IPS-18c (cell line): ENCODE results near the gene RABGAP1L.
"Not testable (repeated sequence)": the region's sequence is repeated elsewhere in the genome, so short reads cannot be mapped to it uniquely, and the experiment has no call there.

ENCODE experiments used
- H3K4me3 ChIP-seq: 2 replicates; pipeline ENCODE4 v1.7.0; 2013; ENCODE audit warnings: low read depth, mild to moderate bottlenecking, low read length, moderate library complexity; ENCODE audit not compliant: insufficient read depth
- H3K9me3 ChIP-seq: one replicate; pipeline ENCODE4 v1.6.1; 2013; ENCODE audit warnings: mild to moderate bottlenecking, low read length, moderate library complexity; ENCODE audit not compliant: control insufficient read depth, insufficient read depth

Gene RABGAP1L

DNA sequence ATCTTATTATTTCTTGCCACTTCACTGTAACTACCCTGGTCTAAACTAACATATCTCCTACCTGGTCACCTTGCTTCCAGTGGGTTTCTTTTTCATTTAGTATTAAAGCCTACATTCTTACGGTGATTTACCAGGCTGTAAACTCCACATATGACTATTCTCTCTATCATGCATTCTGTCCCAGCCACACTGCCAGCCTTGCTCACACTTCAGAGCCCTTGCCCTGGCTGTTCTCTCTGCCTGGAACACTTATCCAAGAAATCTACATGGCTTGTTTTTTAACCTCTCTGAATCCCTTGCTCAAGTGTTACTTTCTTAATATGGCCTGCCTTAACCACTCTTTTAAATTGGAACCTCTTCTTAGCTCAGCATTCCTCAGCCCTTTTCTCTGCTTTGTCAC is 501.2 kb downstream of the RABGAP1L start:
- Histone ChIP-seq H3K9me3 (peaks cover 2% of the 10 kb centered on the region), H3K4me3 (no peak overlapping the region)

DNA sequence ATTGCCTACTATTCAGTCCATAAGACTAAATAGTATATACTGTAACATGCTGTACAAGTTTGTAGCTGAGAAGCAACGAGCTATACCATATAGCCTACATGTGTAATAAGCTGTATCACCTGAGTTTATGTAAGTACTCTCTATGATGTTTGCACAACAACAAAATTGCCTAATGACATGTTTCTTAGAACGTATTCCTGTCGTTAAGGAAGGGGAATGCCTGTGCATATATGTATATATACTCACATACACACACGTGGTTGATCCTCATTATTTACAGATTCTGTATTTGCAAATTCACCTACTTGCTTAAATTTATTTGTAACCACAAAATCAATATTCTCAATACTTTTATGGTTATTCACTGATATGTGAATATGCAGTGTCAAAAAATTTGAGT is 504.0 kb downstream of the RABGAP1L start:
- H3K9me3 ChIP-seq = no peaks in the 10 kb centered on the region
- no peak overlapping the region for H3K4me3 ChIP-seq

DNA sequence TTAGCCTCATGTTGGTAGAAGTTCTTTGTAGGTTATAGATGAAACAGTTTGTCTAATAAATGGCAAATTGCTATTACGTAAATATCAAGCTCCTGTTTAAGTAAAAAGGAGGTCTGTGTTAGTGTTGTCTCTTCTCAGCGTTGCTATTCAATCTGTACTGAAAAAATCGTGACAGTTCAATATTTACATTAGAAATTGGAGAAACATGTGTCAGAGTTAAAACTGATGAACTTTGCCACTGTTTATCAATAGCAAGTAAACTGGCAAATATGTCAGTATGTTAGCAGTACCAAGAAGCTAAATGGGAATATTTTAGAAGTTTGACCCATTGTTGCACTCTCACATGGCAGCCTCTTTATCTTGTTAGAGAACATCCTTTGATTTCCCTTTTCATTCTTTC is 506.9 kb downstream of the RABGAP1L start:
- H3K9me3 ChIP-seq = no peaks in the 10 kb centered on the region

DNA sequence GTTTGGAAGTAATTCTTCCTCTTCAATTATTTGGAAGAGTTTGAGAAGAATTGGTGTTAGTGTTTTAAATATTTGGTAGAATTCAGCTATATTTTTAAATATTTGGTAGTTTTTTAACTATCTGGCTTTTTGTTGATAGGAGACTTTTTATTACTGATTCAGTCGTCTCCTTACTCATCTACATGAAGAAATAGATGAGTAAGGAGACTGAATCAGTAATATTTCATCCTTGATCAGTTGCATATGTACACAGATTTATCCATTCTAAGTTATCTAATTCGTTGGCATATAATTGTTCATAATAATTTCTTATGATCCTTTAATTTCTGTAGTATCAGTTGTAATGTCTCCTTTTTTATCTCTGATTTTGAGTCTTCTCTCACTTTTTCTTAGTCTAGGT is 512.5 kb downstream of the RABGAP1L start:
- Histone ChIP-seq H3K9me3 (no peaks in the 10 kb centered on the region), H3K4me3 (no peak overlapping the region)

More for the DNA sequence above, 506.9 kb downstream of the RABGAP1L start:
- no peak overlapping the region for H3K4me3 ChIP-seq

DNA sequence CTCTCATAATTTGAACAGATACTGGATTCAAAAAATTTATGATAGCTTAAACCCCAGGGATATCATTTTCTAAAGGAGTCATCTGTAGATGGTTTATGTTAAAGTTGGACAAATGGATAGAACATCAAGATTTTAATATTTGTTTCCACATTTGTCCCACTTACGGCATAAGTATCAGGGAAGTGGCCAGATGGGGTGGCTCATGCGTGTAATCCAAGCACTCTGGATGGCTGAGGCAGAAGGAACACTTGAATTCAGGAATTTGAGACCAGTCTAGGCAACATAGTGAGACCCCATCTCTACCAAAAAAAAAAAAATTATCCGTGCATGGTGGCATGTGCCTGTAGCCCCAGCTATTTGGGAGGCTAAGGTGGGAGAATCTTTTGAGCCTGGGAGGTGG is 517.5 kb downstream of the RABGAP1L start:
- Histone ChIP-seq H3K9me3 (no peaks in the 10 kb centered on the region), H3K4me3 (no peak overlapping the region)

DNA sequence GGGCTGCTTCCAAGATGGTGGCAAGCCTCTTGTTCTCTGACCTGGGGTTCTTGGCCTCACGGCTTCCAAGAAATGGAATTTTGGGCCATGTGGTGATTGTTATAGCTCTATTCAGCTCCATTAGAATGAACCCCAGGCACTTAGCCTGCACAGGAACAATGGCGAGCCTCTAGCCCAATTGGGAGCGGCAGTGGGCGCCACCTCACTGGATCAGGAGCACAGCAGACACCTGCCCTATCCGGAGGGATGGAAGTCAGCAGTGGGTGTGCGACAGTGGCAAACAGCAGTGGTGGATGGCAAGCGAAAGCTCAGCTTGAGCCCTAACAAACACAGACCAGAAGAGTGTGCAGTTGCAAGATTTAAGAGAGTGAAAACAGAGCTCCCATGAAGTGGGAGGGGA is 519.3 kb downstream of the RABGAP1L start:
- H3K9me3 ChIP-seq = no peaks in the 10 kb centered on the region
- no peak overlapping the region for H3K4me3 ChIP-seq

DNA sequence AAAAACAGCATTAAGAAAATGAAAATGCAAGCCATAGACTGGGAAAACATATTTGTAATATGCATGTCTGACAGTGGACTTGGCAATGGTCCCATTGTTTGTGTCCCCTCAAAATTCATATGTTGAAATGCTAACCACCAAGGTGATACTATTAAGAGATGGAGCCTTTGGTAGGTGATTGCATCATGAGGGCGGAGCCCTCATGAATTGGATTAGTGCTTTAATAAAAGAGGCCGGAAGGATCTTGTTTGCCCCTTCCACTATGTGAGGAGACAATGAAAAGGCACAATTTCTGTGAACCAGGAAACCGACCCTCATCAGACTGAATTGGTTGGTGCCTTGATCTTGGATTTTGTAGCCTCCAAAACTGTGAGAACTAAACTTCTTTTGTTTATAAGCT is 520.8 kb downstream of the RABGAP1L start:
- no peaks in the 10 kb centered on the region for H3K9me3 ChIP-seq
- no peak overlapping the region for H3K4me3 ChIP-seq

DNA sequence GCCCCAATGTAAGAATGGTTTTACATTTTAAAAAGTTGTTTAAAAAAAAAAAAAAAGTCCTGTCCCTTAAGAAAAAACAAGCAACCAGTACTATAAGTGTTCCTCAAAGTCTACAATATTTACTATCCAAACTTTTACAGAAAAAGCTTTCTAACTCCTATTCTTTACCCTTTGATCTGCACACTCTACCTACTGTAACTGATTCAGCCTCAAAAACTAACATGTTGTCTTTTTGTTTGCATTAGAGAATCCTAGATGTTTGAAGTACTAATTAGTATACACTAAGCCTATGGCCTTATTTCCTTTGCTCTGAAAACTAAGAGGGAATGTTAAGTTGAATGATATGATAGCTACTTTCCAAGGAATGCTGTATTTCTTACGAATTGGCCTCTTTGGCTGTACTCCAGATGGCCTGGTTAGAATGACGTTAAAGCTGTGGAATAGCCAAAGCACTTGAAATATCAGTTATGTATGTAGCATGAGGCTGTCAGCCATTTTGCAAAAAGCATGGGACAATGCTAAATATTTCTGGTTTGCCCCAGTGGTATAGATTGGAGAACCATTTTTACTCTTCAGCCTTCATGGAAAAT is 523.2 kb downstream of the RABGAP1L start:
- Histone ChIP-seq H3K9me3 (no peaks in the 10 kb centered on the region), H3K4me3 (no peak overlapping the region)

DNA sequence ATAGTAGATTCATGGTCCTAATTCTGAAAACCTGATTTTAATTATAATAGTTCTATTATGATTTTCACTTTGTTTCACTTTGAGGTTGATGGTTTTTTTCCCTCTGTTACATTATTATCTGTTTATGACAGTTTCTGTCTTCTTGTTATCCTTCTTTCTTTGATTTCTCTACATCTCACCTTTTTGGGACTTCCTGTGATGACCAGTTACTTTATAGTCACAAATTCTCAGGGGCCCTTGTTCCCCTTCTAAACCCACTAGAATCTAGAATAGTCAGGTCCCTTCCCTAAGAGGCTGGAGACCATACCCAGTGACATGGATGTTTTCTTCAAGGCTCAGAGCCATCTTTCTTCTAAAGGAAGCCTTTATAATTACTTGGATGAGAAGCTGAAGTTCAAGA is 526.9 kb downstream of the RABGAP1L start:
- H3K4me3 ChIP-seq = no peak overlapping the region

DNA sequence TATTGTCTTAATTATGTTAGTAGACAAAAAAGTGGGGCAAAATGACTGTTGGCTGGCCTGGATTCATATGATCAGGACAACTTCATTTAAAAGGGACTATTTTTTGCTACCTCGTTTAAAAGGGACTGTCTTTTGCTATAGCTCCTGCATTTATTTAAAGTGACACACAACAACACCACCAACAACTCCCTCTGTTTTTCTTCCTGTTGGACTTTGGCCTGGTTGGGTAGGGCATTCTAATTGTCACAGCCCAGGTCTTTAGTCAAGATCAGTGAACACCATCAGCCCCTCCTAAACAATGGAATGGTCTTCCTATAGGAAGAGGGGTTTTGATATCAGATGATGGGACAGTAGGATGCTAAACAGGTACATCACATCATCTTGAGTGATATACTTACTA is 530.2 kb downstream of the RABGAP1L start:
- no peaks in the 10 kb centered on the region for H3K9me3 ChIP-seq

More for the DNA sequence above, 526.9 kb downstream of the RABGAP1L start:
- H3K9me3 ChIP-seq = no peaks in the 10 kb centered on the region

DNA sequence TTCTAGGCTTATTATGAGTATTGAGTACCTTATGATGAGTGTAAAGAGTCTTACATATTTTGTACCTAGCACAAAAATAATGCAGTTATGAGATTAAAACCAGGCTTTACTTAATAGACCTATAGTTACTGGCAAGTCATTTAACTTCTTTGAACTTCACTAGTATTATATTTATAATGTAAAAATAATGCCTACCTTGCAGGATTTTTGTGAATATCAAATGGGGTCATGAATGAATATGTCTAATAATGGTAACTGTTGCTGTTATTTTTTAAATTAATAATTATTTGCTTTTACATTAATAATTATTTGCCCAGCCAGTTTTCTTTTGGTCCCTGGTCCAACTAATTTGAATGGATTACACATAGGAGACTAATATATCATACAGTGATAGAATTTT is 530.9 kb downstream of the RABGAP1L start:
- no peak overlapping the region for H3K4me3 ChIP-seq
- no peaks in the 10 kb centered on the region for H3K9me3 ChIP-seq

More for the DNA sequence above, 530.2 kb downstream of the RABGAP1L start:
- no peak overlapping the region for H3K4me3 ChIP-seq

DNA sequence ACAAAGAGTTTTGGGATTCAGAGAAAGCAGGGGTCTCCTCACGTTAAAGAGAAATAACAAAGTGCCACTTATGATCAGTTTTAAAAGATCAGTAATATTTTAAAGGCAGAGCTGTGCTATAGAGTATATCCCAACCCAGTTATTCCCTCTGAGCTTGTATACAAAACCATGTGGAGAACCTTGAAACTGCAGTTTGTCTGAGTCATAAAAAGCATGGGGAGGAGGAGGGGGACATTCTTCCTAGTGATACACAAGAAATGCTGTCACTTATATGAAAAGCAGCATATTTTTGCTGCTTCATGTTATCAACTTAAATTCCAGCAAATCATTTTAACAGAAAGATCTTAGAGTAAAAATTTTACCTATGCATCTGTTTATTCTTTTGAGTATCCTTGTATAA is 533.0 kb downstream of the RABGAP1L start:
- H3K9me3 ChIP-seq = no peaks in the 10 kb centered on the region
- no peak overlapping the region for H3K4me3 ChIP-seq

DNA sequence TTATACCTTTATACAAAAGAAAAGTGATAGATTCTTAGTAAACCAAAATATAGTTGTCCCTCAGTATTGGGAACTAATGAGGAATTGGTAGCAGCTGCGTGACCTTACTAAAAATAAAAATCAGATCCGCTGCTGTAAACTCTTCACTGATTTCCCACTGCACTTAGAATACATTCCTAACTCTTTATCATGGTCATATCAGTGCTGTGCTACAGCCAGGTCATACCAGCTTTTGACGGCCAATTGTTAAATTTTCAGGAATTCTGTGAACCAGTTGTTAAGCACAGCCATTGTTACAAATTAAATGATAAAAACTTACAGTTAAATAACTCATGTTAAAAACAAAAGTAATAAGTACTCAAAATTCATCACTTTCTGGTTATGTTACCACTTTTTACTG is 533.8 kb downstream of the RABGAP1L start:
- no peak overlapping the region for H3K4me3 ChIP-seq
- H3K9me3 ChIP-seq = no peaks in the 10 kb centered on the region

DNA sequence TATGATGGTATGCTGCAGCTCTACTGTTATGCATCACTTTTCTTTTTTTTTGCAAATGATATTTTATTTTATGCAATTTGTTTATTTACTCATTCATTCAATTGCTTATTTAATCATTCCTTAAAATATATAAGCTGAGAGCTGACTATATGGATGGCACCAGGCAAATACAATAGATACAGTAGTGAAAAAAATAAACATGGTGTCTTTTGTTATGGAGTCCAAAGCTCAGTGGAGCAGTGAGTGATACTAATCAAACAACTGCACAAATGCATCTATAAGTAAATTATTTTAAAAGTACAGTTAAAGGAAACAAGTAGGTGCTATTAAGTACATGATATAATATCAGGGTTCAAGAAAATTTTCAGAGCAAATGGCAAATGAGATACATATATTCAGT is 534.2 kb downstream of the RABGAP1L start:
- not testable (repeated sequence) for H3K9me3 ChIP-seq, H3K4me3 ChIP-seq

DNA sequence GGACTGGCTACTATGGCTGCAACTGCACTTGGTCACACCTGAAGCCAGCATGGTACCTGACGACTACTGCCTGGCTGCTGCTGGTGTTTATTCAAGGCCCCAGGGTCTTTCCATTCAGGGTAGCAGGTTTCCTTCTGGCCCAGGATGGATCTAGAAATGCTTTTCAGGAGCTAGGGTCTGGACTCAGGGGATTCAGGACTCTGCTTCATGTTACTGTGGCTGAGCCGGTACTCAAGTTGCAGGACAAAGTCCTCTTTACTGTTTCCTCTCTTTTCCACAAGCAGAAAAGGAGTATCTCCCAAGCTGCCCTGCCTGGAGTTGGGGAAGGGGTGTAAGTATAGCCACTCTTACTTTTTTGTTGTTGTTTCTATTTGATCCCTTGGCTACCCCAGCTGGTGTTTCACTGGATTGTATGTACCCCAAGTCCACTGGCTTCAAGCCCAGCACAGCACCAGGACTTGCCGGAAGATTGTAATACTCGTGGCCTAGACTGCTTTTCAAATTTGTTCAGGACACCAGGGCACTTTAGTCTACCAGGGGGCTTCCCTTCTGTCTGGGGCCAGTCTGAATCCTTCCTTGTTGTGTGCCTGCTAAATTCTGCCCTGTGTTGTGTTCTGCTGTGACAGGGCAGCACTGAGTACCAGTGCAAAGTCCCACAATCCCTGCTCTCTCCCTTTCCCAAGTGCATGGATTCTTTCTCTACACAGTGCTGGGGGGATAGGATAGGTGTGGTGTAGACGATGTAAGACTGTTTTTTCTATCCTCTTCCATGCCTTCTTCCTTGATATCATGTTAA is 536.9 kb downstream of the RABGAP1L start:
- no peaks in the 10 kb centered on the region for H3K9me3 ChIP-seq
- H3K4me3 ChIP-seq = no peak overlapping the region

DNA sequence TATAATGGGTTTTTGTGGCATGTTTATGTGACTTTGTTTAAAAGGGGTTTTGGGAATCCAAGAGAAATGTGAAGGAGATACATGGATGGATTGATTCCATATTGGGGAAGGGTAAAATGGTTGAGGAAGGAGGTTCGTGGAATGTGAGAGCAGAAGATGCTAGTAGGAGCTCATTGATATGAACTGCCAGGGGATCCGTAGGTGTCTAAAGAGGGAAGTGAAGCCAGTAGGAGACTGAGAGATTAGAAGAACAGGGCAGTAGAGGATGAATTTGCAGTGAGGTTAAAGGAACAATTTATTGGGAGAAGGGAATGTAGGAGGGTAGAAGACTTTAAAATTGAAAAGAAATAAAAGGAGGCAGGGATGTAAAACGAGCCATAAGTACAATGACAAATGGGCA is 541.0 kb downstream of the RABGAP1L start:
- no peaks in the 10 kb centered on the region for H3K9me3 ChIP-seq
- no peak overlapping the region for H3K4me3 ChIP-seq

DNA sequence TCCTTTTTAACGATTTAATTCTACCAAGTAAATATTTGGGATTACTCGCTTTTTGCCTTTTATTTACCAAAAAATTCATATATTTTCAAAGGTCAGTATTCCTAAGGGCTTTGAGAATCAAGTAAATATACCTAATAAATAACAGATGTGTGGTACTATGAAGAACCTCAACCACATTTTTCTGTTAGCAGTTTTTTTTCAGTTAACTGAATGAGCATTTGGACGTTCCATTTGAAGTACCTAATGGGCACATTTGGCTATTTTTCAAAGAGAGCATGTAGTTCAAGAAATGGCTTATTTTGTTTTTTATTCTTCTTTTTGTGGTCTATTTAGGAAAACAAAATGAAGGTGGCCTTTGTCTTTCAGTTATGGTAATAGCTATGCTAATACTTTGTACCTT is 541.5 kb downstream of the RABGAP1L start:
- Histone ChIP-seq H3K4me3 (no peak overlapping the region), H3K9me3 (no peaks in the 10 kb centered on the region)

DNA sequence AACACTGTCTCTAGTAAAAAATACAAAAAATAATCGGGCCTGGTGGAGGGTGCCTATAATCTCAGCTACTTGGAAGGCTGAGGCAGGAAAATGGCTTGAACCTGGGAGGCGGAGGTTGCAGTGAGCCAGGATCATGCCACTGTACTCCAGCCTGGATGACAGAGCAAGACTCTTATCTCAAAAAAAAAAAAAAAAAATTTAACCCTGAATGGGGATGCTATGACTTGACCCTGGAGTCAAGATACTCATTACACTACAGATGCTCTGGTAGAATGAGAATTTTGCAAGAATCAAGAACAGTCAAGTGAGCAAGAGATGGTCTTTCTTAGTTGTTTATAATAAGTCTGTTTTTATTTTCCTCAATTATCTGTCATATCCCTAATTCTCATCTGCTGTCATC is 542.2 kb downstream of the RABGAP1L start:
- Histone ChIP-seq H3K4me3 (no peak overlapping the region), H3K9me3 (no peaks in the 10 kb centered on the region)

DNA sequence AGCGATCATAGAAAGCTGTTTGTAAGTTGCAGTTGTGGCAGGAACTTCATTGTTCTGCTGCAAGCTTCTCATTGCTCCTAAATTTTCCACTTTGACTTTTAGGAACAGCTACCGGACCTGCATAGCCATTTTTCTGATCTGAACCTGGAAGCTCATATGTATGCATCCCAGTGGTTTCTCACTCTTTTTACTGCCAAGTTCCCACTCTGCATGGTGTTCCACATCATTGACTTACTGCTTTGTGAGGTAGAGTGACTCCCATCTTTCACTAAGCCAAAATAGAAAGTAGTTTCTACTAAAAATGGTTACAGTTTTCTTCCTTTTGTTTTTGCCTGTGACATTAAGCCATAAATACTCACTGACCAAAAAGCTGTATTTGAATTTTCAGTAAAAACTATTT is 542.7 kb downstream of the RABGAP1L start:
- Histone ChIP-seq H3K4me3 (no peak overlapping the region), H3K9me3 (no peaks in the 10 kb centered on the region)
